K562 (cell line): ENCODE results near the gene SPATA21. TPM values are rescaled to one million over a fixed set of nuclear protein-coding genes. Genes with fewer than 3 reads are reported as not detected.

Experiments
- EWSR1 ChIP-seq: fragments of 450-650 bp; IDR thresholded peaks from 2 replicates; pipeline ENCODE4 v1.6.1; 2018; ENCODE audit warnings: borderline replicate concordance, mild to moderate bottlenecking, low read depth, moderate library complexity; ENCODE audit not compliant: partially characterized antibody
- HDGF ChIP-seq: fragments of 450-650 bp; IDR thresholded peaks from 2 replicates; pipeline ENCODE4 v1.6.1; 2016
- L3MBTL2 ChIP-seq: fragments of 450-650 bp; IDR thresholded peaks from 2 replicates; pipeline ENCODE4 v1.6.1; 2016; ENCODE audit warnings: mild to moderate bottlenecking, moderate library complexity
- MCM5 ChIP-seq: fragments of 450-650 bp; IDR thresholded peaks from 2 replicates; pipeline ENCODE4 v1.6.1; 2016; ENCODE audit warnings: low read depth
- MGA ChIP-seq: fragments of 450-650 bp; IDR thresholded peaks from 2 replicates; pipeline ENCODE4 v1.6.1; 2016; ENCODE audit warnings: mild to moderate bottlenecking, moderate library complexity
- NCOR1 ChIP-seq: fragments of 450-650 bp; IDR thresholded peaks from 2 replicates; pipeline ENCODE4 v1.6.1; 2016; ENCODE audit warnings: mild to moderate bottlenecking, moderate library complexity
- NFYB ChIP-seq: IDR thresholded peaks from 2 replicates; pipeline ENCODE4 v1.6.1; 2011; ENCODE audit warnings: mild to moderate bottlenecking, moderate library complexity; ENCODE audit not compliant: insufficient read length; ENCODE audit errors: extremely low read depth
- PHB2 ChIP-seq: fragments of 450-650 bp; IDR thresholded peaks from 2 replicates; pipeline ENCODE4 v1.6.1; 2017; ENCODE audit warnings: low read depth
- TRIM28 ChIP-seq: fragments of 450-650 bp; IDR thresholded peaks from 2 replicates; pipeline ENCODE4 v1.6.1; 2017
- XRCC4 ChIP-seq: IDR thresholded peaks from one replicate; pipeline ENCODE4 v1.6.1; 2011; ENCODE audit not compliant: insufficient read depth, insufficient read length; ENCODE audit errors: extremely low read depth
- ZFP36 ChIP-seq: fragments of 150-350 bp; IDR thresholded peaks from 2 replicates; pipeline ENCODE4 v1.6.1; 2018; ENCODE audit warnings: low read length, low read depth; ENCODE audit not compliant: partially characterized antibody
- ZNF239 ChIP-seq: fragments of 250-450 bp; sonication (Bioruptor Pico); IDR thresholded peaks from 2 replicates; pipeline ENCODE4 v1.4.0; 2020; ENCODE audit warnings: mild to moderate bottlenecking
- ZNF316 ChIP-seq: fragments of 450-650 bp; IDR thresholded peaks from 2 replicates; pipeline ENCODE4 v1.6.1; 2016
- ZNF408 ChIP-seq: fragments of 250-450 bp; sonication (Bioruptor Pico); IDR thresholded peaks from 2 replicates; pipeline ENCODE4 v1.4.0; 2020; ENCODE audit warnings: low read depth, mild to moderate bottlenecking, moderate library complexity
- ZNF57 ChIP-seq: fragments of 450-650 bp; formaldehyde crosslinking; IDR thresholded peaks from 2 replicates; pipeline ENCODE4 v1.4.0; 2020; ENCODE audit warnings: mild to moderate bottlenecking, moderate library complexity
- polyA plus RNA-seq, 8 experiments: library from polyadenylated mRNA; depleted of rRNA in 4 of 8; stranded (reverse) in 5 of 8; unstranded in 3 of 8; fragments of >200 nt; fragmentation: Nextera tagmentation in 2 of 8; fragmentation: Illumina TruSeq in 1 of 8; extraction: Ambion mirVana in 2 of 8; extraction: Trizol in 1 of 8; gene quantifications; 2 replicates each; pipeline versions ENCODE4 v1.2.1 to v1.2.3, GENCODE V29; 2011 to 2014; ENCODE audit warnings: inconsistent platforms in 1 of 8, missing spikeins in 1 of 8
- total RNA-seq, 7 experiments: library from RNA; depleted of rRNA in 6 of 7; stranded (reverse); fragments of >200 nt in 6 of 7; fragmentation: Illumina TruSeq in 2 of 7; extraction: Trizol in 2 of 7; gene quantifications; 2 replicates each; pipeline versions ENCODE4 v1.2.1 to v1.2.3, GENCODE V29; 2011 to 2021; ENCODE audit warnings: low replicate concordance in 1 of 7

SPATA21 gene
- total and polyA plus RNA-seq, 9 of the 15 experiments (the other 6 are each of a cell fraction or from before 2014, with no cell fraction given), result 0.10 to 0.36 (median 0.13) TPM; not detected in 3

- 0 out of 2 replicates have a peak, but pooled peaks have one; percentile 15 for TF ChIP-seq MGA
- 0 out of 2 replicates have a peak, but pooled peaks have one; percentile 46 for TF ChIP-seq TRIM28
- no peak for TF ChIP-seq NCOR1
- no peak for TF ChIP-seq MCM5
- TF ChIP-seq PHB2, result no peak
- no peak for TF ChIP-seq ZFP36
- TF ChIP-seq ZNF57 (CRISPR knock-in tag), result no peak
- no peak for TF ChIP-seq NFYB
- peak; percentile 77 for TF ChIP-seq ZNF316
- TF ChIP-seq ZNF408 (CRISPR knock-in tag), result no peak
- no peak for TF ChIP-seq XRCC4
- no peak for TF ChIP-seq ZNF239 (CRISPR knock-in tag)
- 0 out of 2 replicates have a peak, but pooled peaks have one; percentile 22 for TF ChIP-seq L3MBTL2
- no peak for TF ChIP-seq EWSR1
- no peak for TF ChIP-seq HDGF
Measured at GRCh38 chr1:16418823-16419425, 18.3 kb downstream of the SPATA21 start (continued).
